GM23338 (cell line): ENCODE data around the gene DPP10. TPM values are rescaled to one million over a fixed set of nuclear protein-coding genes. Genes with fewer than 3 reads are reported as not detected.

Experiments used
- ATAC-seq: fragments of 200-7000 bp; cut with Tn5 transposase; 3 replicates; pipeline ENCODE4 v1.9.1; 2020
- DNase-seq: peaks from one replicate; pipeline ENCODE4 v3.0.0-alpha.2; 2015; ENCODE audit warnings: low spot score
- H2AFZ ChIP-seq: fragments of 200-600 bp; sonication (generic); 2 replicates; pipeline ENCODE4 v1.8.0; 2016; ENCODE audit warnings: antibody characterized with exemption, mild to moderate bottlenecking, moderate library complexity
- H3F3A ChIP-seq: fragments of 200-600 bp; sonication (generic); replicated peaks from 2 replicates; pipeline ENCODE4 v1.8.0; 2017; ENCODE audit warnings: antibody characterized with exemption, mixed run types, low read depth
- H3K27ac ChIP-seq: fragments of 200-600 bp; sonication (generic); 2 replicates; pipeline ENCODE4 v1.6.1; 2016; ENCODE audit warnings: low read depth
- H3K27me3 ChIP-seq: fragments of 200-600 bp; sonication (generic); 2 replicates; pipeline ENCODE4 v1.8.0; 2016; ENCODE audit warnings: mild to moderate bottlenecking, mixed run types, moderate library complexity; ENCODE audit not compliant: insufficient read depth
- H3K36me3 ChIP-seq: fragments of 200-600 bp; sonication (generic); 2 replicates; pipeline ENCODE4 v1.8.0; 2016; ENCODE audit warnings: mild to moderate bottlenecking; ENCODE audit not compliant: insufficient read depth
- H3K4me1 ChIP-seq: fragments of 200-600 bp; sonication (generic); 2 replicates; pipeline ENCODE4 v1.8.0; 2016; ENCODE audit warnings: mild to moderate bottlenecking, moderate library complexity; ENCODE audit not compliant: insufficient read depth
- H3K4me2 ChIP-seq: fragments of 200-600 bp; sonication (generic); 2 replicates; pipeline ENCODE4 v1.7.1; 2017; ENCODE audit warnings: mixed run types
- H3K4me3 ChIP-seq: fragments of 200-600 bp; sonication (generic); 2 replicates; pipeline ENCODE4 v1.6.1; 2016; ENCODE audit warnings: mixed run types
- H3K79me2 ChIP-seq: fragments of 200-600 bp; sonication (generic); replicated peaks from 2 replicates; pipeline ENCODE4 v1.8.0; 2017; ENCODE audit warnings: mild to moderate bottlenecking; ENCODE audit not compliant: insufficient read depth
- H3K9me2 ChIP-seq: fragments of 200-600 bp; sonication (generic); 2 replicates; pipeline ENCODE4 v1.8.0; 2017; ENCODE audit not compliant: insufficient read depth
- H4K20me1 ChIP-seq: fragments of 200-600 bp; sonication (generic); replicated peaks from 2 replicates; pipeline ENCODE4 v1.8.0; 2017; ENCODE audit warnings: mild to moderate bottlenecking; ENCODE audit not compliant: insufficient read depth
- H3K27ac Mint-ChIP-seq: 2 replicates; pipeline ENCODE4 v1.8.0; 2020; ENCODE audit warnings: inconsistent platforms, mild to moderate bottlenecking, moderate library complexity, mixed read lengths
- H3K27me3 Mint-ChIP-seq: 3 replicates; pipeline ENCODE4 v1.8.0; 2022; ENCODE audit warnings: low read depth, mild to moderate bottlenecking, moderate library complexity, mixed read lengths, inconsistent platforms; ENCODE audit not compliant: insufficient read depth, poor library complexity
- H3K36me3 Mint-ChIP-seq: 3 replicates; pipeline ENCODE4 v1.8.0; 2021; ENCODE audit warnings: low read depth, mild to moderate bottlenecking, inconsistent platforms, moderate library complexity, mixed read lengths
- H3K4me1 Mint-ChIP-seq: 3 replicates; pipeline ENCODE4 v1.8.0; 2020; ENCODE audit warnings: mild to moderate bottlenecking, inconsistent platforms, mixed read lengths
- H3K4me3 Mint-ChIP-seq: 3 replicates; pipeline ENCODE4 v1.8.0; 2021; ENCODE audit warnings: moderate library complexity, mild to moderate bottlenecking, inconsistent platforms, mixed read lengths
- H3K9me3 Mint-ChIP-seq: 3 replicates; pipeline ENCODE4 v1.8.0; 2020; ENCODE audit warnings: moderate library complexity, mild to moderate bottlenecking, inconsistent platforms, mixed read lengths
- CREB1 ChIP-seq: fragments of 250-450 bp; sonication (Bioruptor Pico); IDR thresholded peaks from 2 replicates; pipeline ENCODE4 v1.5.0; 2020; ENCODE audit warnings: low read depth, mild to moderate bottlenecking, moderate library complexity
- ETS1 ChIP-seq: IDR thresholded peaks from 2 replicates; pipeline ENCODE4 v1.6.1; 2016; ENCODE audit warnings: antibody characterized with exemption
- EZH2 ChIP-seq: fragments of 200-600 bp; sonication (generic); IDR thresholded peaks from one replicate; pipeline ENCODE4 v1.8.0; 2017; ENCODE audit warnings: antibody characterized with exemption, mild to moderate bottlenecking, low read depth; ENCODE audit not compliant: unreplicated experiment
- EZH2phosphoT487 ChIP-seq: fragments of 200-600 bp; sonication (generic); IDR thresholded peaks from one replicate; pipeline ENCODE4 v1.8.1; 2018; ENCODE audit warnings: antibody characterized with exemption; ENCODE audit not compliant: unreplicated experiment
- JUNB ChIP-seq: IDR thresholded peaks from one replicate; pipeline ENCODE4 v1.6.1; 2016; ENCODE audit warnings: antibody characterized with exemption; ENCODE audit not compliant: unreplicated experiment
- NANOG ChIP-seq: IDR thresholded peaks from 2 replicates; pipeline ENCODE4 v1.6.1; 2016; ENCODE audit warnings: antibody characterized with exemption, borderline replicate concordance
- POLR2AphosphoS5 ChIP-seq: IDR thresholded peaks from 2 replicates; pipeline ENCODE4 v1.6.1; 2016; ENCODE audit warnings: antibody characterized with exemption, low read depth
- REST ChIP-seq: IDR thresholded peaks from one replicate; pipeline ENCODE4 v1.6.1; 2018; ENCODE audit warnings: antibody characterized with exemption; ENCODE audit not compliant: unreplicated experiment
- STAT1 ChIP-seq: IDR thresholded peaks from one replicate; pipeline ENCODE4 v1.6.1; 2016; ENCODE audit warnings: antibody characterized with exemption; ENCODE audit not compliant: unreplicated experiment
- ZNF114 ChIP-seq: fragments of 250-450 bp; sonication (Bioruptor Pico); IDR thresholded peaks from 2 replicates; pipeline ENCODE4 v1.5.0; 2020; ENCODE audit warnings: mild to moderate bottlenecking, moderate library complexity
- ZNF331 ChIP-seq: fragments of 250-450 bp; sonication (Bioruptor Pico); IDR thresholded peaks from 2 replicates; pipeline ENCODE4 v1.5.0; 2020; ENCODE audit warnings: low read depth, mild to moderate bottlenecking, moderate library complexity
- ZNF462 ChIP-seq: fragments of 250-450 bp; sonication (Bioruptor Pico); IDR thresholded peaks from 2 replicates; pipeline ENCODE4 v1.5.0; 2020; ENCODE audit warnings: mild to moderate bottlenecking, moderate library complexity
- polyA plus RNA-seq: library from polyadenylated mRNA; unstranded; fragments of >200 nt; fragmentation: Nextera tagmentation; extraction: Ambion mirVana; gene quantifications from 2 replicates; pipeline ENCODE4 v1.2.1, GENCODE V29; 2016
- total RNA-seq: library from RNA; depleted of rRNA; stranded (reverse); fragments of >200 nt; shearing (Covaris generic); gene quantifications from 2 replicates; pipeline ENCODE4 v1.2.3, GENCODE V29; 2014
- TF ChIP-seq, protein P1 (sequence below), 2 experiments: fragments of 200-600 bp in 1 of 2; sonication (generic) in 1 of 2; conservative IDR thresholded peaks; 2 replicates each; pipeline versions ENCODE4 v1.5.1 to v1.6.1; 2016 to 2017; ENCODE audit warnings: antibody characterized with exemption in 2 of 2, low read depth in 2 of 2, mild to moderate bottlenecking in 2 of 2, moderate library complexity in 1 of 2

Gene DPP10
- total and polyA plus RNA-seq, 2 experiments from 2014 or later, result 3.6 to 14.8 TPM

- no peaks in the 10 kb centered on the region for H3K9me2 ChIP-seq
- no peaks in the 10 kb centered on the region for H3K27me3 ChIP-seq
- H3K36me3 ChIP-seq, result no peaks in the 10 kb centered on the region
- no peaks in the 10 kb centered on the region for H3K79me2 ChIP-seq
- H3K4me3 ChIP-seq, result no peak overlapping the region
- TF ChIP-seq JUNB (no peak), EZH2 (no peak), REST (no peak), ZNF114 (CRISPR knock-in tag) (no peak), EZH2phosphoT487 (no peak), STAT1 (no peak), POLR2AphosphoS5 (no peak), ZNF331 (CRISPR knock-in tag) (no peak), CREB1 (CRISPR knock-in tag) (no peak), NANOG (no peak), ETS1 (no peak), ZNF462 (CRISPR knock-in tag) (no peak)
- TF ChIP-seq, protein P1, sequence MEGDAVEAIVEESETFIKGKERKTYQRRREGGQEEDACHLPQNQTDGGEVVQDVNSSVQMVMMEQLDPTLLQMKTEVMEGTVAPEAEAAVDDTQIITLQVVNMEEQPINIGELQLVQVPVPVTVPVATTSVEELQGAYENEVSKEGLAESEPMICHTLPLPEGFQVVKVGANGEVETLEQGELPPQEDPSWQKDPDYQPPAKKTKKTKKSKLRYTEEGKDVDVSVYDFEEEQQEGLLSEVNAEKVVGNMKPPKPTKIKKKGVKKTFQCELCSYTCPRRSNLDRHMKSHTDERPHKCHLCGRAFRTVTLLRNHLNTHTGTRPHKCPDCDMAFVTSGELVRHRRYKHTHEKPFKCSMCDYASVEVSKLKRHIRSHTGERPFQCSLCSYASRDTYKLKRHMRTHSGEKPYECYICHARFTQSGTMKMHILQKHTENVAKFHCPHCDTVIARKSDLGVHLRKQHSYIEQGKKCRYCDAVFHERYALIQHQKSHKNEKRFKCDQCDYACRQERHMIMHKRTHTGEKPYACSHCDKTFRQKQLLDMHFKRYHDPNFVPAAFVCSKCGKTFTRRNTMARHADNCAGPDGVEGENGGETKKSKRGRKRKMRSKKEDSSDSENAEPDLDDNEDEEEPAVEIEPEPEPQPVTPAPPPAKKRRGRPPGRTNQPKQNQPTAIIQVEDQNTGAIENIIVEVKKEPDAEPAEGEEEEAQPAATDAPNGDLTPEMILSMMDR (conservative IDR thresholded peaks at IDR 0.05; ENCODE audit: low read depth in 2 of 2), result no peak
- no peaks in the 10 kb centered on the region for H4K20me1 ChIP-seq
- H3K4me1 Mint-ChIP-seq, result no peaks in the 10 kb centered on the region
- no peaks in the 10 kb centered on the region for H3K4me1 ChIP-seq
- H3F3A ChIP-seq, result no peaks in the 10 kb centered on the region
- DNase-seq, result no peak
- no peak overlapping the region for H3K27ac ChIP-seq
- H3K27me3 Mint-ChIP-seq, result no peaks in the 10 kb centered on the region
- no peaks in the 10 kb centered on the region for H3K36me3 Mint-ChIP-seq
- H3K27ac Mint-ChIP-seq, result no peak overlapping the region
- H3K4me3 Mint-ChIP-seq, result no peak overlapping the region
- peaks cover 6% of the 10 kb centered on the region; the same call in 2 of the 3 replicates for H3K9me3 Mint-ChIP-seq
- no peak overlapping the region for H2AFZ ChIP-seq
- no peak overlapping the region for H3K4me2 ChIP-seq
- no peak for ATAC-seq
Measured at GRCh38 chr2:114968748-114969400, 526.4 kb downstream of the DPP10 start.
